HepG2 (cell line): Measurements from ENCODE around the gene TOP2A. TPM values are rescaled to one million over a fixed set of nuclear protein-coding genes. Genes with fewer than 3 reads are reported as not detected.

Experiments
- ATF7-NPFF ChIP-seq: sonication (generic); formaldehyde crosslinking; IDR thresholded peaks from 2 replicates; pipeline ENCODE4 v1.8.1; 2023; ENCODE audit warnings: mild to moderate bottlenecking, low read depth, missing genetic modification reagents, moderate library complexity
- DR1 ChIP-seq: sonication (generic); formaldehyde crosslinking; IDR thresholded peaks from 2 replicates; pipeline ENCODE4 v1.8.0; 2021; ENCODE audit warnings: mild to moderate bottlenecking, missing genetic modification reagents, inconsistent platforms
- HDAC1 ChIP-seq: sonication (generic); formaldehyde crosslinking; IDR thresholded peaks from 2 replicates; pipeline ENCODE4 v1.5.1; 2020; ENCODE audit warnings: mild to moderate bottlenecking, missing genetic modification reagents
- HNF4G ChIP-seq, 2 experiments: sonication (generic) in 1 of 2; formaldehyde crosslinking in 1 of 2; IDR thresholded peaks; 2 replicates each; pipeline versions ENCODE4 v1.4.0 to v1.6.1; 2011 to 2020; ENCODE audit warnings: borderline replicate concordance in 2 of 2, low read depth in 2 of 2, mild to moderate bottlenecking in 2 of 2, low read length in 1 of 2, missing genetic modification reagents in 1 of 2, moderate library complexity in 1 of 2
- HNRNPLL ChIP-seq: fragments of 200-400 bp; formaldehyde crosslinking; IDR thresholded peaks from 2 replicates; pipeline ENCODE4 v1.6.1; 2017; ENCODE audit warnings: mild to moderate bottlenecking, low read depth, low read length; ENCODE audit not compliant: poor library complexity, severe bottlenecking
- MAFK ChIP-seq, 2 experiments: IDR thresholded peaks in 1 of 2; conservative IDR thresholded peaks in 1 of 2; 2 replicates each; pipeline ENCODE4 v1.6.1; 2011; ENCODE audit warnings: improper control_type of control experiment in 2 of 2, low read length in 2 of 2
- SIN3A ChIP-seq: IDR thresholded peaks from 2 replicates; pipeline ENCODE4 v1.6.1; 2011; ENCODE audit warnings: low read depth, mild to moderate bottlenecking, control low read depth, low read length, borderline replicate concordance
- ZKSCAN5 ChIP-seq: sonication (generic); formaldehyde crosslinking; IDR thresholded peaks from 2 replicates; pipeline ENCODE4 v1.5.1; 2020; ENCODE audit warnings: mild to moderate bottlenecking, missing genetic modification reagents
- ZNF598 ChIP-seq: sonication (generic); formaldehyde crosslinking; IDR thresholded peaks from 2 replicates; pipeline ENCODE4 v1.5.1; 2020; ENCODE audit warnings: mild to moderate bottlenecking, missing genetic modification reagents, borderline replicate concordance
- ZNF674 ChIP-seq: sonication (generic); formaldehyde crosslinking; IDR thresholded peaks from 2 replicates; pipeline ENCODE4 v1.5.0; 2020; ENCODE audit warnings: low read depth, mild to moderate bottlenecking, missing genetic modification reagents
- polyA plus RNA-seq, 8 experiments: library from polyadenylated mRNA; depleted of rRNA in 3 of 8; stranded (reverse) in 7 of 8; unstranded in 1 of 8; fragments of >200 nt; fragmentation: Illumina TruSeq in 4 of 8; extraction: Trizol in 4 of 8; gene quantifications; 2 replicates each; pipeline versions ENCODE4 v1.2.1 to v1.2.3, GENCODE V29; 2011 to 2016; ENCODE audit warnings: low read depth in 4 of 8, missing spikeins in 1 of 8, mixed read lengths in 1 of 8; ENCODE audit not compliant: insufficient read depth in 1 of 8
- total RNA-seq, 5 experiments: library from RNA; depleted of rRNA; stranded (reverse); fragments of >200 nt; fragmentation: Illumina TruSeq; extraction: Trizol; gene quantifications; 2 replicates each; pipeline ENCODE4 v1.2.3, GENCODE V29; 2016; ENCODE audit warnings: low read depth in 1 of 5
- TF ChIP-seq, protein P1 (sequence below): sonication (generic); formaldehyde crosslinking; IDR thresholded peaks from 2 replicates; pipeline ENCODE4 v1.4.0; 2020; ENCODE audit warnings: mild to moderate bottlenecking, missing genetic modification reagents, borderline replicate concordance
- TF ChIP-seq, protein P2 (sequence below): sonication (generic); formaldehyde crosslinking; IDR thresholded peaks from 2 replicates; pipeline ENCODE4 v1.4.0; 2020; ENCODE audit warnings: missing genetic modification reagents, borderline replicate concordance
- TF ChIP-seq, protein P3 (sequence below): sonication (generic); formaldehyde crosslinking; IDR thresholded peaks from 2 replicates; pipeline ENCODE4 v1.4.0; 2020; ENCODE audit warnings: mild to moderate bottlenecking, missing genetic modification reagents
- TF ChIP-seq, protein P4 (sequence below): sonication (generic); formaldehyde crosslinking; IDR thresholded peaks from 2 replicates; pipeline ENCODE4 v1.4.0; 2020; ENCODE audit warnings: missing genetic modification reagents, borderline replicate concordance
- TF ChIP-seq, protein P5 (sequence below): sonication (generic); formaldehyde crosslinking; IDR thresholded peaks from 2 replicates; pipeline ENCODE4 v1.4.0; 2020; ENCODE audit warnings: mild to moderate bottlenecking, missing genetic modification reagents
- TF ChIP-seq, protein P6 (sequence below): IDR thresholded peaks from 2 replicates; pipeline ENCODE4 v1.6.1; 2016

The TOP2A gene
- total and polyA plus RNA-seq, 2 of the 13 experiments (the other 11 are each of a cell fraction or from before 2014, with no cell fraction given): 108 to 327 TPM

DNA sequence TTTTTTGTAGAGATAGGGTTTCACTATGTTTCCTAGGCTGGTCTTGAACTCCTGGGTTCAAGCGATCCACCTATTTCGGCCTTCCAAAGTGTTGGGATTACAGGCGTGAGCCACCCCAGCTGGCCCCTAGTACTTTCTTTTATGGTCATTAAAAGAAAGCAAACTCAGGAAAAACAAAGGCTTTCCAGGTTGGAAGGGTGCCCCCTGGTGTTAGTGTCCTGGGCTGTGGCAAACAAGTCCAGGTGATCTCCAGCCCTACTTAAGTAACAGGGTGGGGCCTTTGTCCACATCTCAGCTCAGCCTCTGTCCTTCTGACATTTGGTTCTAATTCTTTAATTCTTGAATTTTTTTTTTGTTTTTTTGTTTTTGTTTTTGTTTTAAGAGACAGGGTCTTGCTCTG, 32.5 kb upstream of the TOP2A start (continued):
- TF ChIP-seq, protein P1, sequence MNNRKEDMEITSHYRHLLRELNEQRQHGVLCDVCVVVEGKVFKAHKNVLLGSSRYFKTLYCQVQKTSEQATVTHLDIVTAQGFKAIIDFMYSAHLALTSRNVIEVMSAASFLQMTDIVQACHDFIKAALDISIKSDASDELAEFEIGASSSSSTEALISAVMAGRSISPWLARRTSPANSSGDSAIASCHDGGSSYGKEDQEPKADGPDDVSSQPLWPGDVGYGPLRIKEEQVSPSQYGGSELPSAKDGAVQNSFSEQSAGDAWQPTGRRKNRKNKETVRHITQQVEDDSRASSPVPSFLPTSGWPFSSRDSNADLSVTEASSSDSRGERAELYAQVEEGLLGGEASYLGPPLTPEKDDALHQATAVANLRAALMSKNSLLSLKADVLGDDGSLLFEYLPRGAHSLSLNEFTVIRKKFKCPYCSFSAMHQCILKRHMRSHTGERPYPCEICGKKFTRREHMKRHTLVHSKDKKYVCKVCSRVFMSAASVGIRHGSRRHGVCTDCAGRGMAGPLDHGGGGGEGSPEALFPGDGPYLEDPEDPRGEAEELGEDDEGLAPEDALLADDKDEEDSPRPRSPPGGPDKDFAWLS (CRISPR knock-in tag): no peak
- TF ChIP-seq HDAC1 (CRISPR knock-in tag) (no peak), HNRNPLL (no peak), ZNF674 (CRISPR knock-in tag) (no peak), HNF4G (IDR thresholded peaks at IDR 0.05; ENCODE audit: borderline replicate concordance, low read depth, low read length) (no peak), HNF4G (CRISPR knock-in tag; IDR thresholded peaks at IDR 0.05; ENCODE audit: borderline replicate concordance, low read depth) (no peak), SIN3A (no peak), DR1 (CRISPR knock-in tag) (no peak), MAFK (conservative IDR thresholded peaks at IDR 0.05 in 1 of 2, IDR thresholded peaks at IDR 0.05 in 1 of 2; ENCODE audit: low read length in 2 of 2) (no peak), ZKSCAN5 (CRISPR knock-in tag) (no peak), ZNF598 (CRISPR knock-in tag) (no peak), ATF7-NPFF (CRISPR knock-in tag) (no peak)
- TF ChIP-seq, protein P2, sequence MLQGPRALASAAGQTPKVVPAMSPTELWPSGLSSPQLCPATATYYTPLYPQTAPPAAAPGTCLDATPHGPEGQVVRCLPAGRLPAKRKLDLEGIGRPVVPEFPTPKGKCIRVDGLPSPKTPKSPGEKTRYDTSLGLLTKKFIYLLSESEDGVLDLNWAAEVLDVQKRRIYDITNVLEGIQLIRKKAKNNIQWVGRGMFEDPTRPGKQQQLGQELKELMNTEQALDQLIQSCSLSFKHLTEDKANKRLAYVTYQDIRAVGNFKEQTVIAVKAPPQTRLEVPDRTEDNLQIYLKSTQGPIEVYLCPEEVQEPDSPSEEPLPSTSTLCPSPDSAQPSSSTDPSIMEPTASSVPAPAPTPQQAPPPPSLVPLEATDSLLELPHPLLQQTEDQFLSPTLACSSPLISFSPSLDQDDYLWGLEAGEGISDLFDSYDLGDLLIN (CRISPR knock-in tag): no peak
- TF ChIP-seq, protein P3, sequence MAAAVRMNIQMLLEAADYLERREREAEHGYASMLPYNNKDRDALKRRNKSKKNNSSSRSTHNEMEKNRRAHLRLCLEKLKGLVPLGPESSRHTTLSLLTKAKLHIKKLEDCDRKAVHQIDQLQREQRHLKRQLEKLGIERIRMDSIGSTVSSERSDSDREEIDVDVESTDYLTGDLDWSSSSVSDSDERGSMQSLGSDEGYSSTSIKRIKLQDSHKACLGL (CRISPR knock-in tag): no peak
- TF ChIP-seq, protein P4, sequence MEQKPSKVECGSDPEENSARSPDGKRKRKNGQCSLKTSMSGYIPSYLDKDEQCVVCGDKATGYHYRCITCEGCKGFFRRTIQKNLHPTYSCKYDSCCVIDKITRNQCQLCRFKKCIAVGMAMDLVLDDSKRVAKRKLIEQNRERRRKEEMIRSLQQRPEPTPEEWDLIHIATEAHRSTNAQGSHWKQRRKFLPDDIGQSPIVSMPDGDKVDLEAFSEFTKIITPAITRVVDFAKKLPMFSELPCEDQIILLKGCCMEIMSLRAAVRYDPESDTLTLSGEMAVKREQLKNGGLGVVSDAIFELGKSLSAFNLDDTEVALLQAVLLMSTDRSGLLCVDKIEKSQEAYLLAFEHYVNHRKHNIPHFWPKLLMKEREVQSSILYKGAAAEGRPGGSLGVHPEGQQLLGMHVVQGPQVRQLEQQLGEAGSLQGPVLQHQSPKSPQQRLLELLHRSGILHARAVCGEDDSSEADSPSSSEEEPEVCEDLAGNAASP (CRISPR knock-in tag): no peak
- TF ChIP-seq, protein P5, sequence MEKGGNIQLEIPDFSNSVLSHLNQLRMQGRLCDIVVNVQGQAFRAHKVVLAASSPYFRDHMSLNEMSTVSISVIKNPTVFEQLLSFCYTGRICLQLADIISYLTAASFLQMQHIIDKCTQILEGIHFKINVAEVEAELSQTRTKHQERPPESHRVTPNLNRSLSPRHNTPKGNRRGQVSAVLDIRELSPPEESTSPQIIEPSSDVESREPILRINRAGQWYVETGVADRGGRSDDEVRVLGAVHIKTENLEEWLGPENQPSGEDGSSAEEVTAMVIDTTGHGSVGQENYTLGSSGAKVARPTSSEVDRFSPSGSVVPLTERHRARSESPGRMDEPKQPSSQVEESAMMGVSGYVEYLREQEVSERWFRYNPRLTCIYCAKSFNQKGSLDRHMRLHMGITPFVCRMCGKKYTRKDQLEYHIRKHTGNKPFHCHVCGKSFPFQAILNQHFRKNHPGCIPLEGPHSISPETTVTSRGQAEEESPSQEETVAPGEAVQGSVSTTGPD (CRISPR knock-in tag): no peak
- TF ChIP-seq, protein P6, sequence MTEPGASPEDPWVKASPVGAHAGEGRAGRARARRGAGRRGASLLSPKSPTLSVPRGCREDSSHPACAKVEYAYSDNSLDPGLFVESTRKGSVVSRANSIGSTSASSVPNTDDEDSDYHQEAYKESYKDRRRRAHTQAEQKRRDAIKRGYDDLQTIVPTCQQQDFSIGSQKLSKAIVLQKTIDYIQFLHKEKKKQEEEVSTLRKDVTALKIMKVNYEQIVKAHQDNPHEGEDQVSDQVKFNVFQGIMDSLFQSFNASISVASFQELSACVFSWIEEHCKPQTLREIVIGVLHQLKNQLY (CRISPR knock-in tag): 0 out of 2 replicates have a peak, but pooled peaks have one; percentile 39
